VCaP (cell line): ENCODE results near the gene NPTN.
"Not testable (repeated sequence)": the region's sequence is repeated elsewhere in the genome, so short reads cannot be mapped to it uniquely, and the experiment has no call there.

Experiments used
- H3K27ac ChIP-seq: fragments of 450-650 bp; 2 replicates; pipeline ENCODE4 v1.5.1; 2017
- TF ChIP-seq, protein P1 (sequence below): fragments of 450-650 bp; conservative IDR thresholded peaks from 2 replicates; pipeline ENCODE4 v1.5.1; 2017; ENCODE audit warnings: mild to moderate bottlenecking, moderate library complexity

The NPTN gene

DNA sequence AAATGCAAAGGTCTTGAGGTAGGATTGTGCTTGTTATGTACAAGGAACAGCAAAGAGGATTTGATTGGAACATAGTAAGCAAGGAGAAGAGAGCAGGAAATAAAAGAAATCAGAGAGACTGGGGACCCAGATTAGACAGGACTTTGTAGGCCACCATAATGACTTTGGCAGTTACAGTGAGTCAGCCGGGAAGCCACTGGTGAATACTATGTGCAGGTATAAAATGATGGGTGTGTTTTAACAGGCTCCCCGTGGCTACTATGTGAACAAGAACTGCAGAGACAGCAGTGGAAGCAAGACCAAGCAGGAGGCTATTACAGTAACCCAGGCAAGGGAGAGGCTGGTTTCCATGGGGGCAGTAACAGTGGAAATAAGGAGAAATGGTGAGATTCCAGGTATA lies 55.2 kb downstream of the NPTN start:
- TF ChIP-seq, protein P1, sequence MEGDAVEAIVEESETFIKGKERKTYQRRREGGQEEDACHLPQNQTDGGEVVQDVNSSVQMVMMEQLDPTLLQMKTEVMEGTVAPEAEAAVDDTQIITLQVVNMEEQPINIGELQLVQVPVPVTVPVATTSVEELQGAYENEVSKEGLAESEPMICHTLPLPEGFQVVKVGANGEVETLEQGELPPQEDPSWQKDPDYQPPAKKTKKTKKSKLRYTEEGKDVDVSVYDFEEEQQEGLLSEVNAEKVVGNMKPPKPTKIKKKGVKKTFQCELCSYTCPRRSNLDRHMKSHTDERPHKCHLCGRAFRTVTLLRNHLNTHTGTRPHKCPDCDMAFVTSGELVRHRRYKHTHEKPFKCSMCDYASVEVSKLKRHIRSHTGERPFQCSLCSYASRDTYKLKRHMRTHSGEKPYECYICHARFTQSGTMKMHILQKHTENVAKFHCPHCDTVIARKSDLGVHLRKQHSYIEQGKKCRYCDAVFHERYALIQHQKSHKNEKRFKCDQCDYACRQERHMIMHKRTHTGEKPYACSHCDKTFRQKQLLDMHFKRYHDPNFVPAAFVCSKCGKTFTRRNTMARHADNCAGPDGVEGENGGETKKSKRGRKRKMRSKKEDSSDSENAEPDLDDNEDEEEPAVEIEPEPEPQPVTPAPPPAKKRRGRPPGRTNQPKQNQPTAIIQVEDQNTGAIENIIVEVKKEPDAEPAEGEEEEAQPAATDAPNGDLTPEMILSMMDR, result no peak
- no peak overlapping the region for H3K27ac ChIP-seq

GRCh38 chr15:73577593-73577992 lies 55.6 kb downstream of the NPTN start:
- not testable (repeated sequence) for H3K27ac ChIP-seq

GRCh38 chr15:73575636-73576247 lies 57.4 kb downstream of the NPTN start:
- TF ChIP-seq, protein P1, result no peak
- H3K27ac ChIP-seq, result no peak overlapping the region

- H3K27ac ChIP-seq, result peak overlapping the region; percentile 49
- TF ChIP-seq, protein P1, result no peak
Observed at GRCh38 chr15:73573572-73573971, 59.6 kb downstream of the NPTN start.

DNA sequence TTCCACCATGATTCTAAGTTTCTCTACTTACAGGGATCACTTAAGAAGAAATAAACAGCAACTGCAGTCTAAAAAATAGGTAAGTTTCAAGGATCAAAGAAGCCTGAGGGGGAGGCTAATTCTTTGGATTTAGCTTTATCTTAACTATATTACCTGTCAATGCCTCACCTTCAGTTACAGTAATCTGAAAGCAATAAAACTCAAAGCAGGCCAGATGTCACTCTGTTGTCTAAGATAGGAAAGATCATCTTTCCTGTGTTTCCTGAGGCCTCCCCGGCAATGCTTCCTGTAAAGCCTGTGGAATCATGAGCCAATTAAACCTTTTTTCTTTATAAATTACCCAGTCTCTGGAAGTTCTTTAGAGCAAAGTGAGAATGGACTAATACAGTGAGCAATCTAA lies 60.2 kb downstream of the NPTN start:
- H3K27ac ChIP-seq, result peak overlapping the region; percentile 49
- TF ChIP-seq, protein P1, result no peak

DNA sequence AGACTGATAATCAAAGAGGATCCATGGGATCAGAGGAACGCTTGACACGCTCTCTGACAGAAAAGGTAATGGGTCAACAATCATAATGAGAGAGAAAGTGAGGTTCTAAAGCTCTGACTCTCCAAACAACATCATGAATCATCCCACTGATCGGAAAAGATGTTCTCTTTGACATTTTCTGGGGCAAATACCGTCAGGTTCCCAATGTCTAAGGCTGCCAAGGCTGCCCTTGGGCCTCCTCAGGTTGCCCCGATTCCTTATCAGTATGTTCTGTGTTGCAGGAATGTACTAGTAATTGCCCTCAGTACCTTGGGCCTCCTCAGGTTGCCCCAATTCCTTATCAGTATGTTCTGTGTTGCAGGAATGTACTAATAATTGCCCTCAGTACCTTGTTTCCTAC lies 60.9 kb downstream of the NPTN start:
- H3K27ac ChIP-seq, result peak overlapping the region; percentile 49; the same call in 1 of the 2 replicates
- TF ChIP-seq, protein P1, result no peak

DNA sequence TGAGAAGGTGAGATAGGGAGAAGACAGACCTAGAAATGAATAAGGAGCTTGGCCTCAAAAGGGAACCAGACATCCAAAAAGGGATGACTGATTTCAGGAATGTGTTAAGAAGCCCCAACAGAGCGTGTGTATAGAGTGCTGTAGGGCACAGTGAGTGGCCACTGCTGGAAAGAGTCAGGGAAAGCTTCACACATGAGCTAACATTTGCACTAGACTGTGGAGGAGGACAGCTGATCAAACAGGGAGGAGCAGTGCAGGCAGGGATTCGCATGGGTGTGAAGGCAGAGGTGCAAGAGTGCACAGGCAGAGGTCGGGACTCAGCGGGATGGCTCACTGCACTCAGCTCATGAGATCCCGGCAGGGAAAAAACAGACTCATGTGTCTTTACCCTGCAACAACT lies 61.8 kb downstream of the NPTN start:
- TF ChIP-seq, protein P1, result no peak
- peak overlapping the region; percentile 40 for H3K27ac ChIP-seq

DNA sequence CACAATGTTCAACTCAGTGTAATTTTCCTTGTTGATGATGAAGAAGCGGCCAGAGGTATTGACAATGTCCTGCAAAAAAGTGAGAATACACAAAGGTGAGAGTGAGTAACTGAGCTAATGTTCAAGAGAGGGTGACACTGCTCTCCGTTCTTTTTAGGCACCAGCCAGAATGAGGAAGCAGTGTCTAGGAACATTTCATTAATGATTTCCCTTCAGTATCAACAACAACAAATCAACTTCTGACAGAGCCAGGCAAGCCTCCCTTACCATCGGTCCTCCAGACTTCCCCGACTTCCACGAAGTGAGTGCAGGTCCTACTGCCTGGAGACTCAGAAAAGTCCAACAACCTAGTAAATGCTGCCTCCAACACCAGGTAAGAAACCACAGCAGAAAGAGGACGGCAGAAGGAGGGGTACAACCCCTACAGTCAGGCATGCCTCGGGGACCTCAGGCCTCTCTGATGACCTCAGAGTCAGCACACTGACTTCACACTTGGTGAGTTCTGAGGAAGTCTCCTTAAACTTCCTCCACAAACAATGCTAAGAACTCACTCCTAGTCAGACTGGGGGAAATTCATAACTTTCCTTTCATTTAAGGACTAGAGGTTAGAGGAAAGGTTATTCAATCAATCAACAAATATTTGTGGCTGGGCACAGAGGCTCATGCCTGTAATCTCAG lies 62.7 kb downstream of the NPTN start:
- peak overlapping the region; percentile 40 for H3K27ac ChIP-seq
- TF ChIP-seq, protein P1, result no peak
